Mucosa of stomach (tissue), 1 donor: ENCODE measurements around the gene RNF223.
"Not testable (repeated sequence)": the region's sequence is repeated elsewhere in the genome, so short reads cannot be mapped to it uniquely, and the experiment has no call there.

Source experiments
- H3K27me3 ChIP-seq: one replicate; pipeline ENCODE4 v1.7.0; 2013; ENCODE audit warnings: mild to moderate bottlenecking, low read length; ENCODE audit not compliant: control insufficient read depth, insufficient read depth
- H3K36me3 ChIP-seq: one replicate; pipeline ENCODE4 v1.7.0; 2013; ENCODE audit warnings: low read length; ENCODE audit not compliant: control insufficient read depth, insufficient read depth
- H3K4me1 ChIP-seq: one replicate; pipeline ENCODE4 v1.7.0; 2013; ENCODE audit warnings: mild to moderate bottlenecking, low read length; ENCODE audit not compliant: control insufficient read depth, insufficient read depth
- H3K4me3 ChIP-seq: one replicate; pipeline ENCODE4 v1.7.0; 2013; ENCODE audit warnings: low read length
- H3K9ac ChIP-seq: one replicate; pipeline ENCODE4 v1.7.0; 2013; ENCODE audit warnings: mild to moderate bottlenecking, low read length, moderate library complexity
- H3K9me3 ChIP-seq: one replicate; pipeline ENCODE4 v1.7.0; 2013; ENCODE audit warnings: mild to moderate bottlenecking, low read length, moderate library complexity; ENCODE audit not compliant: control insufficient read depth
- donor health status: Pancreatic carcinoma.

RNF223 gene

GRCh38 chr1:1072299-1072848 lies 1.7 kb downstream of the RNF223 start:
- no peaks in the 10 kb centered on the region for H3K9me3 ChIP-seq
- H3K27me3 ChIP-seq, result peaks cover 22% of the 10 kb centered on the region
- H3K36me3 ChIP-seq, result no peaks in the 10 kb centered on the region
- peak overlapping the region; percentile 73 for H3K9ac ChIP-seq
- peaks cover 56% of the 10 kb centered on the region for H3K4me1 ChIP-seq
- no peak overlapping the region for H3K4me3 ChIP-seq

GRCh38 chr1:1071486-1072298 lies 2.4 kb downstream of the RNF223 start:
- Histone ChIP-seq H3K36me3 (no peaks in the 10 kb centered on the region), H3K4me3 (no peak overlapping the region), H3K4me1 (peaks cover 56% of the 10 kb centered on the region), H3K27me3 (peaks cover 22% of the 10 kb centered on the region), H3K9me3 (no peaks in the 10 kb centered on the region), H3K9ac (no peak overlapping the region)

GRCh38 chr1:1069711-1070676 lies 4.1 kb downstream of the RNF223 start:
- H3K9ac ChIP-seq, result no peak overlapping the region
- H3K4me1 ChIP-seq, result peaks cover 54% of the 10 kb centered on the region
- no peaks in the 10 kb centered on the region for H3K36me3 ChIP-seq
- H3K9me3 ChIP-seq, result no peaks in the 10 kb centered on the region
- peaks cover 22% of the 10 kb centered on the region for H3K27me3 ChIP-seq
- no peak overlapping the region for H3K4me3 ChIP-seq

- Histone ChIP-seq H3K27me3 (peaks cover 26% of the 10 kb centered on the region), H3K9me3 (no peaks in the 10 kb centered on the region), H3K4me1 (peaks cover 49% of the 10 kb centered on the region), H3K4me3 (no peak overlapping the region), H3K9ac (peak overlapping the region; percentile 39), H3K36me3 (no peaks in the 10 kb centered on the region)
These were observed 4.9 kb downstream of the RNF223 start for GRCh38 chr1:1069056-1069710.

GRCh38 chr1:1068517-1069055 lies 5.5 kb downstream of the RNF223 start:
- Histone ChIP-seq H3K9me3 (no peaks in the 10 kb centered on the region), H3K27me3 (peaks cover 31% of the 10 kb centered on the region), H3K9ac (peak overlapping the region; percentile 53), H3K4me1 (peaks cover 49% of the 10 kb centered on the region), H3K36me3 (no peaks in the 10 kb centered on the region), H3K4me3 (no peak overlapping the region)

- Histone ChIP-seq H3K4me3 (peak overlapping the region; percentile 2), H3K9ac (peak overlapping the region; percentile 53), H3K36me3 (no peaks in the 10 kb centered on the region), H3K4me1 (peaks cover 47% of the 10 kb centered on the region), H3K27me3 (peaks cover 32% of the 10 kb centered on the region), H3K9me3 (no peaks in the 10 kb centered on the region)
These were observed 6.1 kb downstream of the RNF223 start for GRCh38 chr1:1067860-1068516.

- Histone ChIP-seq H3K27me3 (peaks cover 38% of the 10 kb centered on the region), H3K36me3 (no peaks in the 10 kb centered on the region), H3K4me3 (peak overlapping the region; percentile 2), H3K9me3 (no peaks in the 10 kb centered on the region), H3K9ac (no peak overlapping the region), H3K4me1 (peaks cover 47% of the 10 kb centered on the region)
These were observed 6.7 kb downstream of the RNF223 start for GRCh38 chr1:1067284-1067859.

GRCh38 chr1:1066403-1067283 lies 7.5 kb downstream of the RNF223 start:
- Histone ChIP-seq H3K9me3 (no peaks in the 10 kb centered on the region), H3K36me3 (no peaks in the 10 kb centered on the region), H3K4me1 (peaks cover 48% of the 10 kb centered on the region), H3K9ac (no peak overlapping the region), H3K4me3 (no peak overlapping the region), H3K27me3 (peaks cover 44% of the 10 kb centered on the region)

GRCh38 chr1:1065940-1066304 lies 8.2 kb downstream of the RNF223 start:
- Histone ChIP-seq H3K4me1 (peaks cover 48% of the 10 kb centered on the region), H3K27me3 (peaks cover 51% of the 10 kb centered on the region)
- H3K36me3 ChIP-seq, H3K9me3 ChIP-seq, H3K9ac ChIP-seq, H3K4me3 ChIP-seq: not testable (repeated sequence)

GRCh38 chr1:1065265-1065939 lies 8.7 kb downstream of the RNF223 start:
- Histone ChIP-seq H3K27me3 (peaks cover 54% of the 10 kb centered on the region), H3K4me1 (peaks cover 44% of the 10 kb centered on the region), H3K9me3 (no peaks in the 10 kb centered on the region), H3K9ac (no peak overlapping the region), H3K4me3 (no peak overlapping the region), H3K36me3 (no peaks in the 10 kb centered on the region)
